GM19395 (cell line): Measurements from ENCODE around the gene PSMD9.
"Not testable (repeated sequence)": the region's sequence is repeated elsewhere in the genome, so short reads cannot be mapped to it uniquely, and the experiment has no call there.

Experiments
- ATAC-seq: cut with Tn5 transposase; IDR thresholded peaks from one replicate; pipeline ENCODE4 v1.9.1; 2021; ENCODE audit warnings: mild to moderate bottlenecking, moderate library complexity; ENCODE audit not compliant: unreplicated experiment

The PSMD9 gene

DNA sequence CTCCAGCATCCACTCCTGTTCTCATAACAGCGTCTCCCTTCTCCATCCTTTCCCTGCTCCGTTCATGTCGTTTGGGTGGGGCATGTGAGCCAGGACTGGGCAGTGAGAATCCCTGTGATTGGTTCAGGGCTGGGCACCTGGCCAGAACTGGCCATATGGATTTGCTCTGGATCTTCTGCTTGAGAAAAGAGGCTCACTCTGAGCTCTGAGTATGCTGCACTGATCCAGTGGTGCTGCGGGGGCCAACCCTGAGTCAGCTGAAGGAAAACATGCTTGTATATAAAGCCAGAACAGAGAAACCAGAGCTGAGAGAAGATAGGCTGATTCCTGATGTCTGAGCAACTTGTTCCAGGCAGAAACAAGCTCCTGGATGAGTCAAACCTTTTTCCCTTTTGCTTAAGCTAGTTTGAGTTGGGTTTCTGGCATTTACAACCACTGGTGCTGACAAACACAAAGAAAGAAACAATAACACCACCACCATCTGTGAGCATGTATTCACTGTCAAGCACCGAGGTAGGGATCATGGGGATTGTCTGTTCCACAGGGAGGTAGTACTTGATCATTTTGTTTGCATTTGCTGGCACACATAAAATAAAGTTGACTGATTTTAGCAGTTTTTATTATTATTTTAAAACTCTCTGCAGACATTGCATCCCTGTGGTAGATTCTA is 15.9 kb upstream of the PSMD9 start:
- no peak for ATAC-seq

DNA sequence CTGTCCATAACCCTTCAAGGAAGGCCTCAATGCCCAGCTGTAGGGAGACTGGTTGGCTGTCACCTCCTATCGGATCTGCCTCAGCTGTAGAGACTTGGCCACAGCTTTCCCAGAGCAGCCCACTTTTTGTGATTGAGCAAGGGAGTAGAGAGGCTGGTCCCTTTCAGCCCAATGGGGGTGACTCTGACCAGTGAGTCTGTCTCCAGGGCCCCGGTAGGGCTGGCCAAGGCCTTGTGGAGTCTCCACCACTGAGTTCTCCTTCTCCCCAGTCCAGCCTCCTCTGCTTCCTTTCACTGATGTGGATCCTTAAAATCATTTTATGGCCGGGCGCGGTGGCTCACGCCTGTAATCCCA is 15.4 kb upstream of the PSMD9 start:
- ATAC-seq = no peak

DNA sequence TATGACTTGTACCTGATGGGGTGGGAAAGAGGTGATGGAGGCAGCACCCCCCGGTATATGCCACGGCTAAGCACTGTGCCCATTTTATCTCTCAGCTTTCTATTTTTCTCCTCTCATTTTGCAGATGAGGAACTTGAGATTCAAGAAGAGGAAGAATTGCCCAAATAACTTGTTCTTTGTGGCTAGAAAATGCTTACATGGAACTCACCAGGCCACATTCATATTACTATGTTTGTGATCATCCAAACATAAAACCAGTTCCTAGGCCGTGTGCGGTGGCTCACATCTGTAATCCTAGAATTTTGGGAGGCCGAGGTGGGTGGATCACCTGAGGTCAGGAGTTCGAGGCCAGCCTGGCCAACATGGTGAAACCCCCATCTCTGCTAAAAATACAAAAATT is 14.5 kb upstream of the PSMD9 start:
- ATAC-seq = no peak

DNA sequence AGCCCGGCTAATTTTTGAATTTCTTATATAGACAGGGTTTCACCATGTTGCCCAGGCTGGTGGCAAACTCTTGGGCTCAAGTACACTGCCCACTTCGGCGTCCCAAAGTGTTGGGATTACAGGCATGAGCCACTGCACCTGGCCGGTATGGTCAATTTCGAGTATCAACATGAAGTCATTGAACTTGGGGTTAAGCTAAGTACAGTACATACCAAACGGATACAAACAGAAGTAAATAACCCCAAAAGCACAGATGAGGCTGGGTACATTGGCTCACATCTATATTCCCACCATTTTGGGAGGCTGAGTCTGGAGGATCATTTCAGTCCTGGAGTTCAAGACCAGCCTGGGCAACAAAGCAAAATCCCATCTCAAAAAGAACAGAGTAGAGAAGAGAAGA is 13.0 kb upstream of the PSMD9 start:
- ATAC-seq = no peak

DNA sequence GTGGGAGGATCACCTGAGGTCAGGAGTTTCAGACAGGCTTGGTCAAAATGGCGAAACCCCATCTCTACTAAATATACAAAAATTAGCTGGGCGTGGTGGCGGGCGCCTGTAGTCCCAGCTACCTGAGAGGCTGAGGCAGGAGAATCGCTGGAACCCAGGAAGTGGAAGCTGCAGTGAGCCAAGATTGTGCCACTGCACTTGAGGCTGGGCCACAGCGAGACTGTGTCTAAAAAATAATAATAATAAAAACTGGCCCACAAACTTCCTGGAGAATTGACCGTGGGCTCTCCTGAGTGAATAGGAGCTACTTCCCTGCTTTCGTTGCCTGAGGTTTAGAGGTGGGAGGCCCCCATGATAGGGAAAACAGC is 12.5 kb upstream of the PSMD9 start:
- ATAC-seq = not testable (repeated sequence)

GRCh38 chr12:121883315-121883660 is 5.3 kb upstream of the PSMD9 start:
- no peak for ATAC-seq

DNA sequence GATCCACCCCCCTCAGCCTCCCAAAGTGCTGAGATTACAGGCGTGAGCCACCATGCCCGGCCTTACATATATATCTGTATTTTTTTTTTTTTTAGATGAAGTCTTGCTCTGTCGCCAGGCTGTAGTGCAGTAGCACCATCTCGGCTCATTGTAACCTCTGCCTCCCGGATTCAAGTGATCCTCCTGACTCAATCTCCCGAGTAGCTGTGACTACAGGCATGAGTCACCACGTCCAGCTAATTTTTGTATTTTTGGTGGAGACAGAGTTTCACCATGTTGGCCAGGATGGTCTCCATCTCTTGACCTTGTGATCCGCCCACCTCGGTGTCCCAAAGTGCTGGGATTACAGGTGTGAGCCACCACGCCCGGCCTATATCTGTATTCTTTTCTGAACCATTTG is 3.5 kb upstream of the PSMD9 start:
- not testable (repeated sequence) for ATAC-seq

- ATAC-seq = no peak
Measured at GRCh38 chr12:121888083-121888477, 510 bp upstream of the PSMD9 start.

DNA sequence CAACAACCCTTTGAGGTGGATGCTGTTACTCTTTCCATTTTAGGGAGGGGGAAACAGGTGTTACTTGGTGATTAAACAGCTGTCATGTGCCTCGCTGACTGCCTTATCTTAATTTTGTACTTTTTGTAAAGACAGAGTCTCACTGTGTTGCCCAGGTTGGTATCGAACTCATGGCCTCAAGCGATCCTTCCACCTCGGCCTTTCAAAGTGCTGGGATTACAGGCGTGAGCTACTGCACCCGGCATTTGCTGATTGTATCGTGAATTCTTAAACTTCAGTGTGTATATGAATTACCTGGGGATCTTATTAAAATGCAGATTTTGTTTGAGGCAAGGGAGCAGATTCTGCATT is 659 bp downstream of the PSMD9 start:
- ATAC-seq = no peak

DNA sequence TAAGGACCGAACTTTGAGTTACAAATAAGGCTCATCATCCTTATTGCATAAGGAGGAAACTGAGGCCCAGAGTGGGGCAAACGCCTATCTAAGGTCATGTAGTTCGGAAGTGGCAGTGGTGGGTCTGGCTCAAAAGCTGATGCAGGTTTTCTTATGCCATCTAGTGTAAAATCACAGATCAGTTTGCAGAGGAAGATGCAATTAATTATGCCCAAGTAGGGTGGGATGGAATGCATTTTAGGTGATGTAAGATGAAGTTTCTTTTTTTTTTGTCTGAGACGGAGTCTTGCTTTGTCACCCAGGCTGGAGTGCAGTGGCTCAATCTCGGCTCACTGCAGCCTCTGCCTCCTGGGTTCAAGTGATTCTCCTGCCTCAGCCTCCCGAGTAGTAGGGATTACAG is 1.1 kb downstream of the PSMD9 start:
- not testable (repeated sequence) for ATAC-seq

DNA sequence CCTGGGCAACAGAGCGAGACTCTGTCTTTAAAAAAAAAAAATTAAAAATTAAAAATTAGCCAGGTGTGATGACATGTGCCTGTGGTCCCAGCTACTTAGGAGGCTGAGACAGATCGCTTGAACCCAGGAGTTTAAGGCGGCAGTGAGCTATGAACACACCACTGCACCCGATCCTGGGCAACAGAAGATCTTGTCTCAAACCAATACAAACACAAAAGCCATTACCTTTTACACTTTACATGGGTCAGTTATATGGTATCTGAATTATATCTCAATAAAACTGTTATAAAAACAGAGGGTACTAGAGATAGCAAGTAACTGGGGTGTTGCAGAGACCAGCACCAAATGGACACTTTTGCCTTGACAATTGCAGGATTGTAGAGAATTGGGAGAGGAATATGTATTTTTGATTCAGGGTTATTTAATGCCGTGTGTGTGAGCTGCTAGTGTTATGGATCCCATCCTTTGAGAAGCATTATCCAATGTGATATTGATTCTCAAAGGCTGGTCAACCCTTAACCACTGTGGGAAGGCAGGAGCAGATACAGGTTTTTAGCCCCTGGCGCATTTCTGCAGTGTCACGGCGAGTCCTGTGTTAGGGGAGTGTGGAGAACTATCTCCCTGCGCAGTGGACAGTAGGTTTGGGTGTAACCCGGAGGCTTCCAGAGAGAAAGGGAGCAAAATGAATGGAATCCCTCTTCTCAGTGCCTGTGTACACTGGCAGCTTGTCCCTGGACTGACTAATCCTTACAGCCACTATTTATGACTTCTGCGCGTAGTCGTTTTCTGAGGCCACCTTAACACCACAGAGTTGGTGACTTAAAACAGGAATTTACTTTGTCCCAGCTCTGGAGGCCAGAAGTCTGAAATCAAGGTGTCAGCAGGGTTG is 4.3 kb downstream of the PSMD9 start:
- no peak for ATAC-seq

DNA sequence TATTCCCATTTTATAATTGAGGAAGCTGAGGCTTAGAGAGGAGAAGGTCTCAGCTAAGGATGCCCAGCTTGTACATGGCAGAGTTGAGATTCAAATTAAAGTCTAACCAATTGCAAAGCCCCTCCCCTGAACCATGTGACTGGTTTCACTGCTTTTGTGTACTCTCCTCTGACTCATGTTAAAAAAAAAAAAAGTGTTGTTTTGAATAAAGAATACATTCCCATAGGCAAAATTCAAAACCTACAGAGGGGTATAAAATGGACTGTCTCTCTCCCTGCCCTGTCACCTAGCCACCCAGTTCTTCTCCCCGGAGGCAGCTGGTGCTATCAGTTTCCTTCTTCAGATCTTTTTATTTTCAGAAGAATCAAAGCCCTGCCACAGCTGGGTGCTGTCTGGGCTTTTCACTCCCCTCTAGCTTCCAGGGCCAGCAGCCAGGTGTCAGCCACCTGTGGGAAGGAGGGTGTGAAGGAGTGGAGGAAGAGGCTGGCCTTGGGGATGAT is 5.4 kb downstream of the PSMD9 start:
- ATAC-seq = no peak

GRCh38 chr12:121894633-121895032 is 6.0 kb downstream of the PSMD9 start:
- no peak for ATAC-seq

DNA sequence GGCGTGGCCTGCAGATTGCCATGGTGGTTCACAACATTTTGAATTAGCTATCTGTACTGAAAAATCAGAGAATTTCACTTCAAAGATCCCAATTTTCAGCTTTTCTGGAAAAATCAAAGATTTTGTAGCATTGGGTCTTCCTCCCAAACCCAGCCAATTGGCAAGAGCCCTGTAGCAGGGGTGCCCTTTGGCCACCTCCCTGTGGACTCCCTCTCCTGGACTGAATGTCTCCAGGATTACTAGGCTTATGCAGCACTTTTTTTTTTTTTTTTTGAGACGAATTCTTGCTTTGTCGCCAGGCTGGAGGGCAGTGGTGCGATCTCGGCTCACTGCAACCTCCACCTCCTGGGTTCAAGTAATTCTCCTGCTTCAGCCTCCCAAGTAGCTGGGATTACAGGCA is 9.7 kb downstream of the PSMD9 start:
- no peak for ATAC-seq

- ATAC-seq = no peak
Measured at GRCh38 chr12:121899590-121899989, 11.0 kb downstream of the PSMD9 start.

DNA sequence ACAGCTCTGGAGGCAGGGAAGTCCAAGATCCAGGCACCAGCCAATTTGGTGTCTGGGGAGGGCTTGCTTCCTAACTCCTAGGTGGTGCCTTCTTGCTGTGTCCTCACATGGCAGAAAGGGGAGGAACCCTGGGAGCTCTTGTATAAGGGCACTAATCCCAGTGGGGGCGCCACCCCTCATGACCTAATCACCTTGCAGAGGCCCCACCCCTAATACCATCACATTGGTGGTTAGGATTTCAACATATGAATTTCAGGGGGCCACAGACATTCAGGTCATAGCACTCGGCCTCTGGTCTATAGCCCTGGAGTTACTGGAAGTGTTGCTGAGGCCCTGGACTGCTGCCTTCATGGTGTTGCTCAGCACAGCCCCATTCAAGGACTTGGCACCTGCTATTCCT is 14.6 kb downstream of the PSMD9 start:
- no peak for ATAC-seq

- ATAC-seq = no peak
Measured at GRCh38 chr12:121905746-121906145, 17.2 kb downstream of the PSMD9 start.

GRCh38 chr12:121908702-121909101 is 20.1 kb downstream of the PSMD9 start:
- ATAC-seq = no peak

DNA sequence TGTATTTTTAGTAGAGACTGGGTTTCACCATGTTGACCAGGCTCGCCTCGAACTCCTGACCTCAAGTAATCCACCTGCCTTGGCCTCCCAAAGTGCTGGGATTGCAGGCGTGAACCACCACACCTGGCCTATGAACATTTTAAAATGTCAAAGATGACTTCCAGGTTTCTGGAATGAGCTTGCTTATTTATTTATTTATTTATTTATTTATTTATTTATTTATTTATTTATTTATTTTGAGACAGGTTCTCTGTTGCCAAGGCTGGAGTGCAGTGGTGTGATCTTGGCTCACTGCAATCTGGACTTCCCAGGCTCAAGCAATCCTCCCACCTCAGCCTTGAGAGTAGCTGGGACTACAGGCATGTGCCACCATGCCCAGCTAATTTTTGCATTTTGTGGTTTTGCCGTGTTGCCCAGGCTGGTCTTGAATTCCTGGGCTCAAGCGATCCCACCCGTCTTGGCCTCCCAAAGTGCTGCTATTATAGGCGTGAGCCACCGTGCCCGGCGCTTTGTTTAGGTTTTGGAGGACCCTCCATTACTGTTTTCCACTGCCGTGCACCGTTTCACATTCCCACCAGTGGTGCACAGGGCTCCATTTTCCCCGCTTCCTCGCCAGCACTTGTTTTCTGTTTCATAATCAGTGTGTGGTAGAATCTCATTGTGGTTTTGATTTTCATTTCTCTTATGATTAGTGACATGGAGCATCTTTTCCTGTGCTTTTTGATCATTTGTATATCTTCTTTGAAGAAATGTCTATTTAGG is 23.4 kb downstream of the PSMD9 start:
- no peak for ATAC-seq

DNA sequence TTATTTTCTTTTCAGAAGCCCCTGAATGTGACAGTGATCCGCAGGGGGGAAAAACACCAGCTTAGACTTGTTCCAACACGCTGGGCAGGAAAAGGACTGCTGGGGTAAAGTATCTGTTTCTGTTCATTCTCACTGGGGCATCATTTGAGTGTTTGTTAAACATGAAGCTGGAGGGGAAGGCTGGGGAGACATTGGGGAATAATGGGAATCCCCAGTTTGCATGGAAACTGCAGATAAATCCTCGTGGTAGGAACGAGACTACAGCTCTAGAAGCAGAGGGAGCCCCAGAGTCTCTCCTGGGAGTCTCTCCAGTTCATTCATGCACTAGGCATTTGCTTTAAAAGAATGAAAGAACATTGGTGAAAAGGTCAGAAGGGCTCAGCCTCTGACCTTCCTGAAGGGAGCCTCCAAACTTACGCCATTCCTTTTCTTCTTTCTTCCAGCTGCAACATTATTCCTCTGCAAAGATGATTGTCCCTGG is 27.3 kb downstream of the PSMD9 start:
- ATAC-seq = no peak

DNA sequence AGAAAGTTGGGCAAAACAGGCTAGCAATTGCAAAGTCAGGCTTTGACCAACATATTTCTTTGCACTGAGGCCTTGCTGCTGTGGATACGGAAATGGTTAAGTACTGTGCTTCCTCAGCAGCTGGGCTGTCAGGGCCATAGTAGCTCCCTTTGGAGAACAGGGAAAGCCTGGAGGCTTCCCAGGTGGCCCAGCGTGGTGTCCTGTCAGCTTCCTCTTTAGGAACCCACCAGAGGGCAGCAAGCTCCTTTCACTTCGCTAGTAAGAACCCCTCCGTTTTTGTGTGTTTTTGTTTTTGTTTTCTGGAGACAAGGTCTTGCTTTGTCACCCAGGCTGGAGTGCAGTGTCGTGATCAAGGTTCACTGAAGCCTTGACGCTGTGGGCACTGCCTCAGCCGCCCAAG is 28.1 kb downstream of the PSMD9 start:
- ATAC-seq = no peak
